Stimulated activated CD4-positive, alpha-beta T cell treated with anti-CD3 and anti-CD28 coated beads, Interleukin-1b, Interleukin-23, amount 100 ng/mL, for 1 hour (primary cell): ENCODE data around the gene SLC10A1.
"Not testable (repeated sequence)": the region's sequence is repeated elsewhere in the genome, so short reads cannot be mapped to it uniquely, and the experiment has no call there.

ENCODE experiments used
- DNase-seq, 2 donors: peaks; one replicate each; pipeline ENCODE4 v3.0.0-alpha.2; 2020; ENCODE audit warnings: low read depth in 2 of 2

Gene SLC10A1

DNA sequence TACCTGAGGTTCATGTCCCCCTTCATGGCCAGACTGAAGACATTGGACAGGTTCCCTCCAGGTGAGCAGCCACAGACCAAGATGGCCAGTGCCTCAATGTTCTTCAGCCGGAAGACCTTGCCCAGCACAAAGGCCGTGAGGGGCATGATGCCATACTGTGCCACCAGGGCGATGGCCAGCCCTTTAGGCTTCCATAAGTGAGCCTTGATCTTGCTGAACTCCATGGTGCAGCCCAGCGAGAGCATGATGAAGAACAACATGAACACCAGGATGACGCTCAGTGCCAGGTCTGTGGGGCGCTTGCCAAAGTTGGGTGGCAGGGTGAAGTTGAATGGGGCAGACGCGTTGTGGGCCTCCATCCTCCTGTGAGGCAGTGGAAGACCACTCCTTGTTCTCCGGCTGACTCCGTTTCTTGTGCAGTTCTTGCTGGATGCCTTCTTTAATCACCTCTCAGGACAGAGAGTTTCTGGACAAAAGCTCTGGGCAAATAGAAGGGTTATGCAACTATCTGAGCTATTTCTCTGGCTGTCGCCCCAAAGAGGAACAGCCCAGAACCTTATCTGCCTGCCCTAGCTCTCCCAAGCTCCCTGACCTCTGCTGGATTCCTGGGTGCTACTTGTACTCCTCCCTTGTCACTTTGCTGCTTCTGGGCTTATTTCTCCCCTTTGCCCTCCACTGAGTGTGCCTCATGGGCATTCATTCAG is at the start of gene SLC10A1:
SLC10A1 (minus strand) TSS at position 445 of the 704 bp plus-strand sequence; CDS start at position 359, 86 bp downstream.
- no peak for DNase-seq

DNA sequence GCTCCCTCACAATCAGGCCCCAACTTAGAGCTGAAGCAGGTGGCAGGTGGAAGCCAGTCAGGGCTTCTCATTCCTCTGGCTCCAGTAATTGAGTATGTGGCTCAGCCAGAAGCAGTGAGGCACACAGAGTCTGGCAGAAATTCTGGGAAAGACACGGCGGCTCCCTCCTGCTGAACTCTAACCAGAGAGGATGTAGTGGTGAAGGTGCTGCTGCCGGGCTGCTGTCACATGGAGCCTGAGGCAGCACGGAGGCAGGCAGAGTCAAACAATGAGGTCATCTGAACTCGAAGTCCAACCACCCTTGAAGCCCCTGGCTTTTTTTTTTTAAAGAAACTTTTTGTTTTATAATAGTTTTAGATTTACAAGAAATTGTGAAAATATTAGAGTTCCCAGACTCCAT is 48.7 kb upstream of the SLC10A1 start:
- DNase-seq: no peak

DNA sequence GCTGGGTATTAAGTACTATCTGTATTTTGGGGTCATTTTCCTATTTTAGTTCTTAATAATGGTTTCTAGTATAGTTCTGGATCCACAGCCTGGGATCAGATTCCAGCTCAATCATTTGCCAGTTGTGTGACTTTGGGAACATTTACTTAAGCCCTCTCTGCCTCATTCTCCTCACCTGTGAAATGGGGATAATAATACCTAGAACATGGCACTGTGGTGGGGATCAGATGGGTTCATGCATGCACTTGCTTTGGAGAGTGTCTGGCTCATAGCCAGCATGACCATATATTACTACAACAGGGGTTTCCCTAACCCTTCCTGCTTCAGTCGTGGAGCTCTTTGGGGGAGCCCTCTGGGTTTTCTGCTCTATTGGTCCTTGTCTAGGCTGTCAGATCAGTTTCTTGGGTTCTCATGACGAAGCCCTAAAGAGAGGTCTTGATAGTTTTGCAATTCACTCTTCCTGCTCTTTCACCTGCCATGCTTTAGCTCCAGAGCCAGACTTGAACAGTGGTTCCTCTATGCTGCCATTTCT is 48.1 kb upstream of the SLC10A1 start:
- no peak for DNase-seq

DNA sequence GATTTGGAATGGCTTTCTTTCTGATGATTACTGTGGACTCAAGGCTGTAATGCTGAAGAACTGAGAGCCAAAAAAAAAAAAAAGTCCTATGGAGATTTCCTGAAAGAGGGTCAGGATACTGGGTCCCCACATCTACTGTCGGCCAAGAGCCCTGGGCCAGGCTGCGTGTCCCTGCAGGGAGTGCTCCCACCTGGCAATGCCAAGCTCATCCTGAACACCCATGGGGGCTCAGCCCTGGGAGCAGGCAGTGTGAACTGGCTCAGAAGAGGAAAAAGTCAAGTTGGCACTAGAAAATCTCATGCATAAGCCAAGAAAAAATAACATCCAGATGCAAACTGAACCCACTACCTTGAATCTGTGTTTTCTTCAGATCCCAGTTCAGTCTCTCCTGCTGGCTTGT is 47.1 kb upstream of the SLC10A1 start:
- no peak for DNase-seq

DNA sequence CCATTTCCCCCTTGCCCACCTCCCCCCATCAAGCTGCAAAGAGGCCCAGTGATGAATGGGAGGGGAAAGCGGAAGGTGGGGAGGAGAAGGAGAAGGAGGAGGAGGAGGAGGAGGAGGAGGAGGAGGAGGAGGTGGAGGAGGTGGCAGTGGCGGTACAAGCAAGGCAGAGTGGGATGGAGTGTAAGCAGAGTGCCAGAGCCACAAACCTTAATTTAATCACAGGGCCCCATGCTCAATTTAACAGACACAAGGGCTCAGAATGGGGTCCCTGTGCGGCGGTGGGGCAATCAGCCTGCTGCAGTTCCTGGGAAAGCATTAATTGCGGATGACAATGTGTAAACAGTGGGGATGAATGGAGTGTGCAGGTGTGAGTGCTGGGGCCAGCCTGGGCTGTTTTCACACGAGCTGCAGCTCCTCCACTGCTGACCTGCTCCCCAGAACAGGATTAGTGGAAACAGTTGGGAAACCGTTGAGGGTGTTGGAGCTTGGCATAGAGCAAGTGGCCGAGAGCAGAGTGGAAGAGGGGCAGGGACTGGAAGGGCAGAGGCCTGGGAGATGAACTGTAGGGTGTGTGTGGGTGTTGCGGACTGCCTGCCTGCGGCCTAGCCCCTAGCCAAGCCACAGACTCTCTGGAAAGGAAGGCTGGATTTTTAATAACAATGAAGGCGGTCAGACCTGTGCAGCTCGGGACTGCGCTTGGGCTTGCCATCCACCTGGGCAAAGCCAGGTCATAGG is 45.8 kb upstream of the SLC10A1 start:
- DNase-seq: no peak

DNA sequence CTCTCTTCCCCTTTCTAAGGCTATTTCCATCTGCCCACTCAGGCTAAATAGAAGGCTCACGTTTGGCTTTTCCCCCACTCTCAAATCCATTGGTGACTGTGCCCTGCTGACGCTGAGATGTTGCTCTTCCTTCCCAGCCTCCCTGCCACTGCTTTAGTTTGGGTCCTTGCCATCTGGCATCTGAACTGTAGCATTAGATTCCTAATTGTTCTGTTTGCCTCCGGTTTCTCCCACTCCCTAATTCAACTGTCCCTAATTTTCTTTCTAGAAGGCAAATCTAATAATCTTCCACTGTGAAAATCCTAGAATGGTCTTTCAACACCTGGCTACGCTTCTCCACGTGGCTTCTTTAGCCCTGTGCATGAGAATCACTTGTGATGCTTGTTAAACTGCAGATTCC is 44.6 kb upstream of the SLC10A1 start:
- DNase-seq: no peak

DNA sequence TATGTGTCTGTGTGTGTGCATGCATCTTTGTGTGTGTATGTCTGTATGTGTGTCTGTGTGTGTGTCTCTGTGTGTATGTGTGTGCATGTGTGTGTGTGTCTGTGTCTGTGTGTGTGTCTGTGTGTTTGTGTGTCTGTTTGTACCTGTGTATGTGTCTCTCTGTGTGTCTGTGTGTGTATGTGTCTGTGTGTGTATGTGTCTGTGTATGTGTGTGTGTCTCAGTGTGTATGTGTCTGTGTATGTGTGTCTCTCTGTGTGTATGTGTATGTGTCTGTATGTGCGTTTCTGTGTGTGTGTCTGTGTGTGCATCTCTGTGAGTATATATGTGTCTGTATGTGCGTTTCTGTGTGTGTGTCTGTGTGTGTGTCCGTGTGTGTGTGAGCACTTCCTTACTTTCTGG is 42.6 kb upstream of the SLC10A1 start:
- DNase-seq: no peak

DNA sequence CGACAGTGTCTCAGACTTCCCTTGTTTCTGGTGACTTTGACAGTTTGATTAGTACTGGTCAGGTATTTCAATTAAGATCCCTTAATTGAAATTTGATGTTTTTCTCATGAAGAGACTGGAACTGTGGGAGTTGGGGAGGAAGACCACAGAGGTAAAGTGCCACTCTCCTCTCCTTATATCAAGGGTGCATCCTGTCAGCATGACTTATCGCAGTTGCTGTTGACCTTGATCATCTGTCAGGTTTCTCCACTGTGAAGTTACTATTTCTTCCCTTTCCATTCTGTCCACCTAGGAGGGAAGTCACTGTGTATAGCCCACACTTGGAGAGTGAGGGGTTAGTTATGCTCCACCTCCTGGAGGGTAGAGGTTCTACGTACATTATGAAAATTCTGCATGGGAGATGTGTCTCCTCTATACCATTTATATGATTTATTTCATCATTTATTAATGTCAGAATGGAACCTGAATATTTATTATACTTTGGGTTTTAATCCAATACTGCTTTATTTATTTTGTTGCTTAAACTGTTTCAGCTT is 41.9 kb upstream of the SLC10A1 start:
- DNase-seq: no peak

DNA sequence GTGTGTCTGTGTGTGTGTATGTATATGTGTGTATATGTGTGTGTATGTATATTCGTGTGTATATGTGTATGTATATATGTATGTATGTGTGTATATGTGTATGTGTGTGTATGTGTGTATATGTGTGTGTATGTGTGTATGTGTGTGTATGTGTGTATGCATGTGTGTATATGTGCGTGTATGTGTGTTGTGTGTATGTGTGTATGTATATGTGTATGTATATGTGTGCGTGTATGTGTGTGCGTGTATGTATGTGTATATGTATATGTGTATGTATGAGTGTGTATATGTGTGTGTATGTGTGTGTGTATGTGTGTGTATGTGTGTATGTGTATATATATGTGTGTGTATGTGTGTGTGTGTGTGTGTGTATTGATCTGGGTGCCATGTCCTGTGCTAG is 31.8 kb upstream of the SLC10A1 start:
- DNase-seq: no peak

DNA sequence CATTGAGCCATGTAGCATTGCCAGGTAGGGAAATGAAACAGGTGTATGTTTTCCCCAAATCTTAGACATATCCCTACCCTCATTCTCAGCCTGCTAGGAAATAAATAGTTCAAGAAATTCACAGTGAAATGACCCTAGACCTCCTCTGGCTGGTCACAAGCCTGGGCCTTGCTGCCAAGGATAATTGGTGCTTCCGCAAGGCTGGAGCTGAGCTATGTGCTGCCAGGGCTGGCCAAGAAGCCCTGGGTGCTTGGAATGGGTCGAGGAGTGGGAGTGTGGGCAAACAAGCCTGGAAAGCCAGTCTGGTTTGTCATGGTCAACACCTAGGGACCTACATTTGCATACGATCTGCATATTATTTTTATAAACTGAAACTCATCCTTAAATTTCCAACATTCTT is 31.3 kb upstream of the SLC10A1 start:
- DNase-seq: no peak

DNA sequence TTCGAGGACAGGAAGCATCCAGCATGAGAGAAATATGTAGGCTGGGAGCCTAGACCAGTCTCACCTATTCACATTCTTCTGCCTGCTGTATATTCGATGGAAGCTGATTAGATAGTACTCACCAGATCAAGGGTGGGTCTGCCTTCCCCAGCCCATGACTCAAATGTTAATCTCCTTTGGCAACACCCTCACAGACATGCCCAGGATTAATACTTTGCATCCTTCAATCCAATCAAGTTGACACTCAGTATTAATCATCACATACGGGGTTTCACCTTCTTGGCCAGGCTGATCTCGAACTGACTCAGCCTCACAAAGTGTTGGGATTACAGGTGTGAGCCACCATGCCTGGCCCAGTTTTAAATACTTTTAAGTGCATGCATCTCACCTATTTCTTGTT is 30.5 kb upstream of the SLC10A1 start:
- no peak for DNase-seq

DNA sequence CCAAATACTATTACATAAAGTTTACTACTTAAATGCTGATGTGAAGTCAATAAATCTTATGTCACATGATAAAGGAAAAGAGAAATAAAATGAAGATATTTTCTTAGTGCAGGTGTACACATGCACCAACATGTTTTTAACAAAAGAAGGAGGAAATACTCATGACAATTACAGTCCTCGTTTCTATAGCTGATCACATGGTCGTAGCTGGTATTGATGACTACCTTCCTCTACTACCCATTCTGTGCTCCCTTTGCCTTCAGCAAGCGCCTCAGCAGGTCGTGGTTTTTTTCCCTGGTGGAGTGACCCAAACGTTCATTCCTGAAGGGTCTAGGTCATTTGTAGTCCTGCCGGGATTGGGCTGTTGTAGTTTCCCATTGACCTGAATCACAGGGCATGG is 25.4 kb upstream of the SLC10A1 start:
- DNase-seq: no peak

DNA sequence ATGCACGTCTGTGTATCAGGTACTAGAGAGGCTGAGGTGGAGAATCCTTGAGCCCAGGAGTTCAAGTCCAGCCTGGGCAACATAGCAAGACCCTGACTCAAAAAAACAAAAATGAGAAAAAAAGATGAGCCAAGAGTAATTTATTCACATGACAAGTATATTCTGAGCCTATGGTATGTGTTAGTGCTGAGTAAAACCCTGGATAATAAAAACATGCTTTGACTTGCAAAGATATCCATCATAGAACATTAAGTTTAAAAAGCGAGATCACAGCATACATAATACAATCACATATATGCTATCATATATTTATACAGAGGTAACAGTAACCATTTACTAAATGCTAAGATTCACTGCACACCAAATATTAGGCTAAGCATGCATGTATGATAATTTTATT is 23.9 kb upstream of the SLC10A1 start:
- no peak for DNase-seq

DNA sequence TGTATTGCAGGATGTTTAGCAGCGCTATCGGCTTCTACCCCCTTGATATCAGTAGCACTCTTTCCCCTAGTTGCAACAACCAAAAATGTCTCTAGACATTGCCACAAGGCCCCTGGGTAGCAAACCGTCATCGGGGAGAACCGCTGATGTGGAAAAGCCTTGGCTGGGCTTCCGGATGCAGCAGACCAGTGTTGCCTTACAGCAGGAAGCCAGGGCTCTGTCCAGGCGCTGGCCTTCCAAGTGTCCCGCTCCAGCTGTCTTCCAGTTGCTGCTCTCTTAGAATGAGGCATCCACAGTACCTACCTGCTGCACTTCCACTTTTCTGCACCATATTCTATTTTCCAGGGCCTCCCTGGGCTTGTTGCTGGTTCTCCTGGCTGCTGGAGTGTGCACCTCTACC is 22.6 kb upstream of the SLC10A1 start:
- DNase-seq: no peak

DNA sequence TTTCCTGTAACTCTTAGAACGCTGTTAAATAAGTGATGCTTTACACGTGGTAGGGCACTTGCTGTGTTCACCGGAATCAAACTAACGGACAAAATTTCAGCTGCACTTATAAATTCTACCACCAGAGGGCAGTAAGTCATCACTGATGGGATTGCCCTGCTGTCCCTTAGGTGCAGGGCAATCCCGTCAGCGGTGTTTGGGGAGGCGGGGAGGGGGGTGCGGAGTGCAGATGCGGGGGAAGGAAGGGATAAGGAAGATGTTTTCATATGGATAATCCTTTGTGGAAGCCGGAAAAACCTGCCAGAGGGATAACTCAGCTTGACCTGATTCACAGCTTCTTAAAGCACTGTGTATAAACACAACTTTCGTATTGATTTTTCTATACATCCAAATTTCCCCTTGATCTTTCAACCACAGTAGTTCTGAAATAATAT is 21.7 kb upstream of the SLC10A1 start:
- peak in 1 of 2 donors; percentile 21 for DNase-seq

DNA sequence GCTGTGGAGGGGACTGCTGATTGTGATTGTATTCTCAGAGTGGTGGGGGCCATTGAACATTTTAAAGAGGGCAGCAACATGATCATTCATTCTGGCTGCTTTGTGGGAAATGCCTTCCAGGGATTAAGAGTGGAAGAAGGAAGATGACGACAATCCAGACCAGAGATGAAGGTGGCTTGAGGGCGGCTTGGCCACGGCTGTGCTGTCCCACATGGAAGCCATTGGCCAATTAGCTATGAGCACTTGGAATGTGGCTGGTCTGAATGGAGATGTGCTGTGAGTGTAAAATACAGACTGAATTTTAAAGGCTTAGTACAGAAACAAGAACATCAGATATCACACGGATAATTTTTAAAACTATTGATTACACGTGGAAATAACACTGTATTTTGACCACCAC is 19.2 kb upstream of the SLC10A1 start:
- no peak for DNase-seq

DNA sequence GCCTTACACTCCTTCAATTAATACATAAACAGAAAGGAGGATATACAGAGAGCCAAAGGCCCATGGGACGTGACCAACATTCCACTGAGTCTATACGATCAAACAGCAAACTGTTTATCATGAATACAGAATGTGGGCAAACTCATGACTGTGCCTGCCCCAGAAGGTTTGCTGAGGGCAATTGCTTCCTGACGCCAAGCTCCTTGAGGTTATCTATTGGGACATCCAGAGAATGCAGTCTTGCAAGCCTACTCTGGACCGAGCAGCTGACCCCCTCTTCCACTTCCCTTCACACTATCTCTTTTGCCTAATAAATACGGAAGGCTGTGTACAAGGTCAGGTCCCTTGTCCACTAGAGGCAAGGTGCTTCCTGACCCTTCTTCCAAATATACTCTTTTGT is 18.5 kb upstream of the SLC10A1 start:
- DNase-seq: no peak

DNA sequence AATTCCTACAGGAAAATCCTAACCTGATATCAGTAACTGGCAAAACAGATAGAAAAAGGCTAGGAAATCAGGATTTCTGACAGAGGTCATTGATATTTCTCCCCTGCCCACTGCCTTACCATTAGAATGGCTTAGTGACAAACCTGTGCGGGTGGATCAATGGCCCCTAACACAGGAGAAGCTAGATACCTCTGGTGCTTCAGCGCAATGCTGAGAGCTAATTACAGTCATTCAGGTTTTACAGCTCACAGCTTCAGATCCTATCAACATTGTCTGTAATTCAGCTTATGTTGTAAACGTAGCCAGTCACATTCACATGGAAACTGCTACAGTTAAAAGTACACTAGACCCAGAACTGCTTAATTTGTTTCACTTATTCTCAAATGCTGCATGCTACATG is 17.4 kb upstream of the SLC10A1 start:
- no peak for DNase-seq

DNA sequence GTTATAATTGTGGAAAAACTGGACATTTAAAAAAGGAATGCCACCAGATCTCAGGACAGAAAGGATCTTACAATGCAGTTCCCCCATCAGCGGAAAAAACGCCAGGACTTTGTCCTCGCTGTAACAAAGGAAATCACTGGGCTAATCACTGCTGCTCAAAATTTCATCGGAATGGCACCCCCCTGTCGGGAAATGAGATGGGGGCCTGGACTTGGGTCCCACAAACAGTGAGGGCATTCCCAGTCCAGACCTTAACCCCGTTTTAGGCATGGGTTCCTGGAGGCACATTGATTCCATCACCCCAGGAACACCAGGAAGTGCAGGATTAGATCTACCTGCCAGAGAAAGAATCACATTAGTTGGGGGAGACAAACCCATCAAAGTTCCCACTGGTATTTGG is 16.3 kb upstream of the SLC10A1 start:
- DNase-seq: not testable (repeated sequence)

DNA sequence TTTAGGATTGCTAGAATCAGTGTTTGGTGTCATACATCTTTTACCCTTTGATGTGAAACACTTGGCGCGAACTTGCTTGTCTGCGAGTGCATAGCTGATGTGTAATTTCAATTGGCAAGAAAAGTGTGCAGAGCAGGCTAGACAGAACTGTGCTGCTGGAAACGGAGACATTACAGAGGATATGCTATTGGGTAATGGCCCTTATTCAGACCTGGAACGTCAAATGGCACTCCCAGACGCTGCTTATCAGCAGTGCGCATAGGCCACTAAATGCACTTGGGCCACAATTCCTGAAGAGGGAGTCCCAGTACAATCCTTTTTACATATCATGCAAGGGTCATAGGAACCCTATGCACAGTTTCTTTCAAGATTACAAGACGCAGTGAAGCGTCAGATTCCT is 15.7 kb upstream of the SLC10A1 start:
- no peak for DNase-seq

DNA sequence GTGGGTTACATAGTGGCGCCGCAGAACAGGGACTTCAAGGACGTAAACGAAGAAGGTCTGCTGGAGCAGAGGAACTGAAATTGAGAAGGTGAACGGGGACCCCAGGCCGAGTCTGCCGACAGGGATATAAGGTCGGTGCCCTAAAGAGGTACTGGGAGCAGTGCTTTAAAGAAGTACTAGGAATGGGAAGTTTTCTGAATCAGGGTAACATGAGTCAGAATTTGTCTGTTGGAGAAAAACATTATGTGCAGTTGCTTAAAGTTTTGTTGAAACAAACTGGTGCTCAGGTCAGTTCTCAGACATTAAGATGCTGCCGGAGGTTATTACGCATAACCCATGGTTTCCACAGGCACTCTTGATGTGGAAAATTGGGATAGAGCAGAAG is 14.8 kb upstream of the SLC10A1 start:
- DNase-seq: no peak

DNA sequence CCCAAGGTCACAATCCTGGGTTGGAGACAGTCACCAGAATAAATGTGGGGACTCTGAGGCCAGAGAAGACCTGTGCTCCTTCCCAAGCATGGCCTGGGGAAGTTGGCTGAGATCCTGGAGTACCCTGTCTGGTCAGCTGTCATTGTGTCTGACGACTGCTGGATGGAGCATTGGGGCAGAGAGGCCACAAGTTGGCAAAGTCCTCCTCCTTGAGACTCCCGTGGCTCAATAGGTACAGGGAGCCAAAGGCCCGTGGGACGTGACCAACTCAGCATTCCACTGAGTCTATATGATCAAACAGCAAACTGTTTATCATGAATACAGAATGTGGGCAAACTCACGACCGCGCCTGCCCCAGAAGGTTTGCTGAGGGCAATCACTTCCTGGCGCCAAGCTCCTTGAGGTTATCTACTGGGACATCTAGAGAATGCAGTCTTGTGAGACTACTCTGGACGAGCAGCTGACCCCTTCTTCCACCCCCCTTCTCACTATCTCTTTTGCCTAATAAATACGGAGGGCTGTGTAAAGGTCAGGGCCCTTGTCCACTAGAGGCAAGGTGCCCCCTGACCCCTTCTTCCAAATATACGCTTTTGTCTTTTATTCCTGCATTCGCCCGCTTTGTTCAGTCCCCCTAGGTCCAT is 14.3 kb upstream of the SLC10A1 start:
- DNase-seq: no peak
